SH-SY5Y (cell line): Measurements from ENCODE around the gene FNBP1L.

Experiments used
- GATA2 ChIP-seq: IDR thresholded peaks from 2 replicates; pipeline ENCODE4 v1.6.1; 2011; ENCODE audit warnings: mild to moderate bottlenecking, low read depth, low read length
- GATA3 ChIP-seq: IDR thresholded peaks from 2 replicates; pipeline ENCODE4 v1.6.1; 2011; ENCODE audit warnings: low read depth, mild to moderate bottlenecking, low read length, moderate library complexity

- TF ChIP-seq GATA2 (no peak), GATA3 (no peak)
These were observed 35.3 kb downstream of the FNBP1L start for GRCh38 chr1:93483200-93483599.
